ENCODE results near the gene KCNH6. TPM values are rescaled to one million over a fixed set of nuclear protein-coding genes. Genes with fewer than 3 reads are reported as not detected.
A peak's percentile ranks its signal among the peaks of the same experiment; 100 is the strongest.

The KCNH6 gene
- total and polyA plus RNA-seq, 9 of the 15 experiments (the other 6 are each of a cell fraction or from before 2014, with no cell fraction given), result not detected

- TF ChIP-seq ETV6 (IDR thresholded peaks at IDR 0.05; ENCODE audit: borderline replicate concordance in 1 of 2, low read depth in 2 of 2, low read length in 1 of 2) (no peak), ETV6 (CRISPR knock-in tag; IDR thresholded peaks at IDR 0.05; ENCODE audit: borderline replicate concordance) (no peak), U2AF1 (optimal IDR thresholded peaks at IDR 0.05; ENCODE audit: low read depth, low read length) (no peak), KHSRP (IDR thresholded peaks at IDR 0.05) (no peak), HDAC2 (IDR thresholded peaks at IDR 0.05) (no peak), SRSF3 (IDR thresholded peaks at IDR 0.05; ENCODE audit: insufficient read depth, low read length) (no peak), ZNF780A (CRISPR knock-in tag; IDR thresholded peaks at IDR 0.05) (no peak), MYNN (IDR thresholded peaks at IDR 0.05) (no peak), MYNN (CRISPR knock-in tag; IDR thresholded peaks at IDR 0.05) (no peak), JUN (IDR thresholded peaks at IDR 0.05; ENCODE audit: borderline replicate concordance, low read depth, low read length) (peak; percentile 7; the same call in 1 of the 2 replicates), JUN (CRISPR knock-in tag; IDR thresholded peaks at IDR 0.05; ENCODE audit: borderline replicate concordance) (no peak), ZBTB40 (IDR thresholded peaks at IDR 0.05) (no peak), ZBTB40 (CRISPR knock-in tag; IDR thresholded peaks at IDR 0.05) (no peak), ATF7 (IDR thresholded peaks at IDR 0.05) (peak; percentile 36; the same call in 1 of the 2 replicates), MBD1 (CRISPR knock-in tag; IDR thresholded peaks at IDR 0.05) (no peak), HOXB6 (CRISPR knock-in tag; IDR thresholded peaks at IDR 0.05; ENCODE audit: borderline replicate concordance) (no peak), TGIF2 (CRISPR knock-in tag; IDR thresholded peaks at IDR 0.05) (no peak), ARID1B (IDR thresholded peaks at IDR 0.05) (no peak; the same call in 1 of the 2 replicates)
These were observed 44.2 kb upstream of the KCNH6 start (continued) for GRCh38 chr17:63478814-63479494.
